AG10803 (cell line): ENCODE data around the gene ZNF417.

Experiments
- DNase-seq: peaks from one replicate; pipeline ENCODE4 v3.0.0; 2010; ENCODE audit warnings: low read depth
- H3K4me3 ChIP-seq: 2 replicates; pipeline ENCODE4 v1.5.1; 2011; ENCODE audit warnings: mild to moderate bottlenecking, low read length, control low read depth
- TF ChIP-seq, protein P1 (sequence below): conservative IDR thresholded peaks from 2 replicates; pipeline ENCODE4 v1.5.1; 2011; ENCODE audit warnings: mild to moderate bottlenecking, low read length, control low read depth, inconsistent platforms

The ZNF417 gene

GRCh38 chr19:57916168-57916995 lies at the start of gene ZNF417:
Gene ZNF417, minus strand, starts transcription at chr19:57916592. Its CDS starts 181 bp downstream, at chr19:57916411.
- DNase-seq = peak; percentile 93
- H3K4me3 ChIP-seq = peak within 1 kb of the TSS; percentile 84
- TF ChIP-seq, protein P1, sequence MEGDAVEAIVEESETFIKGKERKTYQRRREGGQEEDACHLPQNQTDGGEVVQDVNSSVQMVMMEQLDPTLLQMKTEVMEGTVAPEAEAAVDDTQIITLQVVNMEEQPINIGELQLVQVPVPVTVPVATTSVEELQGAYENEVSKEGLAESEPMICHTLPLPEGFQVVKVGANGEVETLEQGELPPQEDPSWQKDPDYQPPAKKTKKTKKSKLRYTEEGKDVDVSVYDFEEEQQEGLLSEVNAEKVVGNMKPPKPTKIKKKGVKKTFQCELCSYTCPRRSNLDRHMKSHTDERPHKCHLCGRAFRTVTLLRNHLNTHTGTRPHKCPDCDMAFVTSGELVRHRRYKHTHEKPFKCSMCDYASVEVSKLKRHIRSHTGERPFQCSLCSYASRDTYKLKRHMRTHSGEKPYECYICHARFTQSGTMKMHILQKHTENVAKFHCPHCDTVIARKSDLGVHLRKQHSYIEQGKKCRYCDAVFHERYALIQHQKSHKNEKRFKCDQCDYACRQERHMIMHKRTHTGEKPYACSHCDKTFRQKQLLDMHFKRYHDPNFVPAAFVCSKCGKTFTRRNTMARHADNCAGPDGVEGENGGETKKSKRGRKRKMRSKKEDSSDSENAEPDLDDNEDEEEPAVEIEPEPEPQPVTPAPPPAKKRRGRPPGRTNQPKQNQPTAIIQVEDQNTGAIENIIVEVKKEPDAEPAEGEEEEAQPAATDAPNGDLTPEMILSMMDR = peak; percentile 48

DNA sequence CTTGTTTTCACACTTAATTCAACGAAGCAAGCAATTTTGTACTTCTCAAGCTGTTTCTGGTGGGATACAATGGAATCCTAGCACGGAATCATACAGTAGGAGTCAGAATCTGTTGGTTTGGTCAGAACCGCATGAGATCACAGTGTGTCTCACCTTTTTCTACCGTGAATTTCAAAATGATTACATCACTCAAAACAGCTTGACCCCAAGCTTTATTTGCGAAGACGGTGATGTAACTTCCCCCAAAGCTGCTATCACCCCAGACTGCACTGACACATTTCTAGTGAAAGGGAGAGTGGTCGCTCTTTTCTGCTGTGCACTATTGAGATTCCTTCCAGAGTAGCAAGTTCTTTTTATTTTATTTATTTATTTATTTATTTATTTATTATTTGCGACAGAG lies 48.4 kb upstream of the ZNF417 start:
- TF ChIP-seq, protein P1 = no peak
- H3K4me3 ChIP-seq = no peak overlapping the region
- DNase-seq = no peak

- no peak for DNase-seq
Measured at GRCh38 chr19:57961785-57962184, 45.4 kb upstream of the ZNF417 start.

DNA sequence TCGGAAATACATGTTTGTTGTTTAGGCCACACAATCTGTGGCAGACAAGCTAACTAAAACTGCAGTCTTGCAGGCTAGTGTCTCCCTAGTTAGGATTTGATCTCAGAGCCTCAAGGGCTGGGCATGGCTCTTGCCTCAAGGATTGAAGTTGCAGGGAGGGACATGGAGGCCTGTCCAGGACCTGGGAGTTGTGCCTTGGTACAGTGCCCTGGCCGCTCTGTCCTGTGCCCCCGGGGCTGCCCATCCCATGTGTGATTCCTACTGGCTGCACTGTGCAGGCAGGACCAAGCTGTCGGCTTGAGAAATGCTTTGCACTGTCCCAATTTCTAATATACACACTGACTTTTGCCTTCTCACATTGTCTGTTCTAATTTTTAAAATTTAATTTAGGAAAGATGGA lies 38.6 kb upstream of the ZNF417 start:
- TF ChIP-seq, protein P1 = no peak
- H3K4me3 ChIP-seq = no peak overlapping the region
- DNase-seq = no peak

More at GRCh38 chr19:57961785-57962184, 45.4 kb upstream of the ZNF417 start:
- TF ChIP-seq, protein P1 = no peak
- H3K4me3 ChIP-seq = no peak overlapping the region

DNA sequence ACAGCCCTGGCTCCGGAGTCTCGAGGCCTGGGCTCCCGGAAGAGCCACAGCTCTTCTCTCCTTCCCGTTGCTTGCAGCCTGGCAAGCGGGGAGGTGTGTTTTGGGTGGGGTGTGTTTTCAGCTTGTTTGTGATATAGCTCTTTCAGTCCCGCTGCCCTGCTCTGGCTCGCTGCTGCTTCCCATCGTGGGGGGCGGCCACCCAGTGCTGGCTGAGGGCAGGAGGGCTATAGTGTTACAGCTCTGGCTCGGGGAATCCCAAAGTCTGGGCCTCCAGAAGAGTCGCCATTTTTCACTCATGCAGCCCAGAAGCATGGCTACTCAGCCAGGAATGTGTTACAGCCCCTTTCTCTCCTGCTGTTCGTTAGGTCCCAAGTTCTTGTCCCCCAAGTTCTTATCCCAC lies 33.3 kb upstream of the ZNF417 start:
- DNase-seq = no peak
- TF ChIP-seq, protein P1 = no peak
- H3K4me3 ChIP-seq = no peak overlapping the region

- TF ChIP-seq, protein P1 = no peak
- no peak overlapping the region for H3K4me3 ChIP-seq
- no peak for DNase-seq
Measured at GRCh38 chr19:57949296-57949695, 32.9 kb upstream of the ZNF417 start.

- TF ChIP-seq, protein P1 = peak; percentile 63
- peak within 1 kb of the TSS; percentile 89 for H3K4me3 ChIP-seq
- peak; percentile 93 for DNase-seq
Measured at GRCh38 chr19:57947419-57948134, 31.2 kb upstream of the ZNF417 start, which contains the start of gene ZNF256. Gene ZNF256, minus strand, starts transcription at chr19:57947706. Its CDS starts 232 bp downstream, at chr19:57947474.
